Gastroesophageal sphincter (tissue), 3 donors: ENCODE results near the gene CYB5R2.

ENCODE experiments used
- CTCF ChIP-seq, 4 experiments: fragments of 200-600 bp in 2 of 4; fragments of 450-650 bp in 2 of 4; sonication (generic) in 1 of 4; IDR thresholded peaks; one replicate each; pipeline ENCODE4 v1.5.1; 2017 to 2019; ENCODE audit warnings: antibody characterized with exemption in 4 of 4, mild to moderate bottlenecking in 2 of 4, moderate library complexity in 2 of 4
- POLR2A ChIP-seq, 2 donors: fragments of 450-650 bp; IDR thresholded peaks; one replicate each; pipeline ENCODE4 v1.6.1; 2017; ENCODE audit warnings: antibody characterized with exemption in 2 of 2, mild to moderate bottlenecking in 2 of 2, moderate library complexity in 1 of 2

- TF ChIP-seq CTCF (IDR thresholded peaks at IDR 0.05): no peak
- TF ChIP-seq POLR2A (IDR thresholded peaks at IDR 0.05): no peak
These were observed 19.1 kb upstream of the CYB5R2 start for GRCh38 chr11:7692426-7692825.
